ENCODE data around the gene GOLGA6L10.
"Not testable (repeated sequence)": the region's sequence is repeated elsewhere in the genome, so short reads cannot be mapped to it uniquely, and the experiment has no call there.

Gene GOLGA6L10

GRCh38 chr15:82316247-82317090, 32.8 kb downstream of the GOLGA6L10 start:
- not testable (repeated sequence) for DNase-seq

GRCh38 chr15:82315519-82316246, 33.6 kb downstream of the GOLGA6L10 start:
- DNase-seq: no peak

GRCh38 chr15:82314769-82315518, 34.3 kb downstream of the GOLGA6L10 start:
- DNase-seq: no peak

- not testable (repeated sequence) for DNase-seq
Observed at GRCh38 chr15:82313951-82314768, 35.1 kb downstream of the GOLGA6L10 start.

GRCh38 chr15:82313446-82313845, 35.8 kb downstream of the GOLGA6L10 start:
- DNase-seq: no peak

- no peak for DNase-seq
Observed at GRCh38 chr15:82312586-82313349, 36.5 kb downstream of the GOLGA6L10 start.

- not testable (repeated sequence) for DNase-seq
Observed at GRCh38 chr15:82311321-82311720, 38.0 kb downstream of the GOLGA6L10 start.

GRCh38 chr15:82309802-82310201, 39.5 kb downstream of the GOLGA6L10 start:
- DNase-seq: no peak

- no peak for DNase-seq
Observed at GRCh38 chr15:82307714-82308081, 41.6 kb downstream of the GOLGA6L10 start.

- no peak for DNase-seq
Observed at GRCh38 chr15:82306791-82307713, 42.2 kb downstream of the GOLGA6L10 start.

- DNase-seq: no peak
Observed at GRCh38 chr15:82305621-82306048, 43.6 kb downstream of the GOLGA6L10 start.

GRCh38 chr15:82304778-82305090, 44.5 kb downstream of the GOLGA6L10 start:
- no peak for DNase-seq

- no peak for DNase-seq
Observed at GRCh38 chr15:82303956-82304777, 45.1 kb downstream of the GOLGA6L10 start.

- no peak for DNase-seq
Observed at GRCh38 chr15:82301296-82302016, 47.8 kb downstream of the GOLGA6L10 start.

GRCh38 chr15:82300883-82301282, 48.4 kb downstream of the GOLGA6L10 start:
- DNase-seq: no peak

- DNase-seq: not testable (repeated sequence)
Observed at GRCh38 chr15:82300326-82300725, 48.9 kb downstream of the GOLGA6L10 start.

- DNase-seq: peak; percentile 32
Observed at GRCh38 chr15:82299511-82299914, 49.8 kb downstream of the GOLGA6L10 start.

GRCh38 chr15:82298520-82298919, 50.8 kb downstream of the GOLGA6L10 start:
- DNase-seq: peak; percentile 80

GRCh38 chr15:82298032-82298431, 51.2 kb downstream of the GOLGA6L10 start:
- DNase-seq: no peak
